GM12865 (cell line): Measurements from ENCODE around the gene ACAD10.
"Not testable (repeated sequence)": the region's sequence is repeated elsewhere in the genome, so short reads cannot be mapped to it uniquely, and the experiment has no call there.

ENCODE experiments used
- DNase-seq: peaks from one replicate; pipeline ENCODE4 v3.0.0; 2010; ENCODE audit warnings: low read depth
- H3K4me3 ChIP-seq: 2 replicates; pipeline ENCODE4 v1.5.1; 2011; ENCODE audit warnings: mild to moderate bottlenecking, low read depth, low read length, control low read depth
- CTCF ChIP-seq: IDR thresholded peaks from 2 replicates; pipeline ENCODE4 v1.5.1; 2011; ENCODE audit warnings: low read length, control low read depth, low read depth, inconsistent platforms; ENCODE audit not compliant: insufficient read depth; ENCODE audit errors: missing control alignments

ACAD10 gene

GRCh38 chr12:111645433-111645832, 40.4 kb upstream of the ACAD10 start:
- TF ChIP-seq CTCF: no peak
- DNase-seq: no peak

GRCh38 chr12:111650912-111651311, 34.9 kb upstream of the ACAD10 start:
- no peak for DNase-seq
- no peak overlapping the region for H3K4me3 ChIP-seq
- TF ChIP-seq CTCF: no peak

More at GRCh38 chr12:111645433-111645832, 40.4 kb upstream of the ACAD10 start:
- H3K4me3 ChIP-seq: no peak overlapping the region

- DNase-seq: not testable (repeated sequence)
Measured at GRCh38 chr12:111652530-111652929, 33.3 kb upstream of the ACAD10 start.

GRCh38 chr12:111653596-111653995, 32.3 kb upstream of the ACAD10 start:
- no peak for TF ChIP-seq CTCF
- no peak overlapping the region for H3K4me3 ChIP-seq
- DNase-seq: no peak

More at GRCh38 chr12:111652530-111652929, 33.3 kb upstream of the ACAD10 start:
- not testable (repeated sequence) for H3K4me3 ChIP-seq

GRCh38 chr12:111655356-111655755, 30.5 kb upstream of the ACAD10 start:
- no peak overlapping the region for H3K4me3 ChIP-seq
- no peak for TF ChIP-seq CTCF
- DNase-seq: no peak

GRCh38 chr12:111656016-111656415, 29.8 kb upstream of the ACAD10 start:
- TF ChIP-seq CTCF: no peak
- DNase-seq: no peak
- no peak overlapping the region for H3K4me3 ChIP-seq

GRCh38 chr12:111664499-111664898, 21.4 kb upstream of the ACAD10 start:
- TF ChIP-seq CTCF: no peak
- DNase-seq: no peak
- no peak overlapping the region for H3K4me3 ChIP-seq
